ENCODE results near the gene ANKRD23. TPM values are rescaled to one million over a fixed set of nuclear protein-coding genes. Genes with fewer than 3 reads are reported as not detected.
A peak's percentile ranks its signal among the peaks of the same experiment; 100 is the strongest.

Gene ANKRD23
- total and polyA plus RNA-seq, 10 donors: 2.4 to 19.8 (median 5.9) TPM

DNA sequence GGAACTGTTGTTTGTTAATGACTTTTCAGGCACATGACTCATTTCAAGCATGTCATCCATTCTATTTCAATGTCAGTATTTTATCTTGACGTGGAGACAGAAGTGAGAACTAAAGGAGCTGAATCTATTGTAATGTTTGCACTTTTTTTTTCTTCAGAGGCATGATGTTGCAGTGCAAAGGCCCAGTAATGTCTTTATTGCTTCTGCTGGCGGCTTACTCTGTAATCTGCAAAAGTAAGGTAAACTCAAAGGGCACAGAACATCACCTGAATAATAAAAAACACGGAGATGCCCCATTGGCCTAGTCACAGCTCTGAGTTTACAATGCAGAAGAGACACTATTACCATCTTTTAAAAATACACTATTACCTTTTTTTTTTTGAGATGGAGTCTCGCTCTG, 30.2 kb downstream of the ANKRD23 start:
- intact Hi-C loops (cut with DNase I; ENCODE audit: low total_unique reads): no loop called here
- no peak for DNase-seq

DNA sequence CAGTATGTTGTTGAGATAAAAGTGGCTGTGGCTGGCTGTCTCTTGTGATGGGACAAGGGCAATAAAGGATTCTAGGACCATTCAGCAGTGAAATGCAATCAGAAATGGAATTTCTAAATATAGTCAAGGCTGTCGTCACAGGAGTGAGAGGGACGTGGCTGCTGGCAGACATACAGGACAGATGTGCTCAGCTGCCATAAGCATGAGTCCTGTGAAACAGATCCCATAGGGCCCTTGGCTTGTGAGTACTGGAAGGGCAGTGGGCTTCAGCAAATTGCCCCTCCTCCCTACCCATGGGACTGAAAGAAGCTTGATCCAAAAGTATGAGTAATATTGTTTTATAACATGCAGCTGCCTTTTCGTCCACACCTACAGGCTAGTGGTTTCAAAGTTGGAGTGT, 31.9 kb downstream of the ANKRD23 start:
- 61 to 77% (median 64%) methylated on average over 3 of the region's 3 CpGs for WGBS, 5 donors
- peaks cover 0 to 41% (median 6%) of the 10 kb centered on the region in 6 donors for H3K36me3 ChIP-seq
- H3K4me3 ChIP-seq: no peak overlapping the region
- TF ChIP-seq POLR2A (IDR thresholded peaks at IDR 0.05): no peak
- no peak for TF ChIP-seq POLR2AphosphoS5 (IDR thresholded peaks at IDR 0.05)
- TF ChIP-seq, protein P1, sequence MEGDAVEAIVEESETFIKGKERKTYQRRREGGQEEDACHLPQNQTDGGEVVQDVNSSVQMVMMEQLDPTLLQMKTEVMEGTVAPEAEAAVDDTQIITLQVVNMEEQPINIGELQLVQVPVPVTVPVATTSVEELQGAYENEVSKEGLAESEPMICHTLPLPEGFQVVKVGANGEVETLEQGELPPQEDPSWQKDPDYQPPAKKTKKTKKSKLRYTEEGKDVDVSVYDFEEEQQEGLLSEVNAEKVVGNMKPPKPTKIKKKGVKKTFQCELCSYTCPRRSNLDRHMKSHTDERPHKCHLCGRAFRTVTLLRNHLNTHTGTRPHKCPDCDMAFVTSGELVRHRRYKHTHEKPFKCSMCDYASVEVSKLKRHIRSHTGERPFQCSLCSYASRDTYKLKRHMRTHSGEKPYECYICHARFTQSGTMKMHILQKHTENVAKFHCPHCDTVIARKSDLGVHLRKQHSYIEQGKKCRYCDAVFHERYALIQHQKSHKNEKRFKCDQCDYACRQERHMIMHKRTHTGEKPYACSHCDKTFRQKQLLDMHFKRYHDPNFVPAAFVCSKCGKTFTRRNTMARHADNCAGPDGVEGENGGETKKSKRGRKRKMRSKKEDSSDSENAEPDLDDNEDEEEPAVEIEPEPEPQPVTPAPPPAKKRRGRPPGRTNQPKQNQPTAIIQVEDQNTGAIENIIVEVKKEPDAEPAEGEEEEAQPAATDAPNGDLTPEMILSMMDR (IDR thresholded peaks at IDR 0.05 in 8 of 11, conservative IDR thresholded peaks at IDR 0.05 in 3 of 11): no peak
- intact Hi-C loops (cut with DNase I; ENCODE audit: low total_unique reads): no loop called here
- no peak for DNase-seq
- peaks cover 5 to 40% (median 23%) of the 10 kb centered on the region in 6 donors for H3K4me1 ChIP-seq
- H3K9me3 ChIP-seq: no peaks in the 10 kb centered on the region
- H3K27me3 ChIP-seq (replicated peaks in 1 of 7): no peaks in the 10 kb centered on the region
- H3K27ac ChIP-seq: no peak overlapping the region

More for the DNA sequence above, 30.2 kb downstream of the ANKRD23 start:
- Histone ChIP-seq H3K4me1 (peaks cover 21 to 43% (median 30%) of the 10 kb centered on the region in 6 donors), H3K9me3 (no peaks in the 10 kb centered on the region), H3K27ac (no peak overlapping the region), H3K4me3 (no peak overlapping the region), H3K27me3 (replicated peaks in 1 of 7) (no peaks in the 10 kb centered on the region), H3K36me3 (peaks cover 0 to 40% (median 6%) of the 10 kb centered on the region in 6 donors)
- WGBS, 5 donors: 90 to 96% (median 93%) methylated on average over 4 of the region's 4 CpGs
- TF ChIP-seq, protein P1 (IDR thresholded peaks at IDR 0.05 in 8 of 11, conservative IDR thresholded peaks at IDR 0.05 in 3 of 11): no peak
- TF ChIP-seq POLR2A (IDR thresholded peaks at IDR 0.05): no peak
- TF ChIP-seq POLR2AphosphoS5 (IDR thresholded peaks at IDR 0.05): no peak

DNA sequence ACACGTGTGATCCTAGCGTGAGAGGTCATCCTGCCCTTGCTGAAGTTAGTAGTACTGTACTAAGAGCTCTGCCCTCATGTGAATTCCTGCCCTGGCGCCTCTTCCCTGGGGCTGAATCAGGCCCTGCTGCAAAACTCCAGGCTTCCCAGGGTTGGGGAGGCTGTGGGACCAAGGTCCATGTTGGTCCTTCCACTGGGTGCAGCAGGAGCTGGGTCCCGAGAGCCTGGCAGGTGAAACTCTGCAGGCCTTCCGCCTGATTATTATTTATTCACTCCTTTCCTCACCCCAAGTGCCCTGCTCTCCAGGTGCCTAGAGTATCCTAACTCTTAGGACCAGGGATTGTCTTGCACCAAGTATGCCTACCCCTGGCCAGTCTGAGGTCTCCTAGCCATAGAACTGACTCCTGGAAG, 33.0 kb downstream of the ANKRD23 start:
- Histone ChIP-seq H3K27me3 (replicated peaks in 1 of 7) (no peaks in the 10 kb centered on the region), H3K27ac (no peak overlapping the region), H3K4me3 (no peak overlapping the region), H3K36me3 (peaks cover 0 to 41% (median 6%) of the 10 kb centered on the region in 6 donors), H3K4me1 (peaks cover 5 to 51% (median 31%) of the 10 kb centered on the region in 6 donors), H3K9me3 (no peaks in the 10 kb centered on the region)
- intact Hi-C loops (cut with DNase I; ENCODE audit: low total_unique reads): no loop called here
- WGBS, 5 donors: 85 to 98% (median 95%) methylated on average over 5 of the region's 5 CpGs
- no peak for DNase-seq
- TF ChIP-seq, protein P1 (IDR thresholded peaks at IDR 0.05 in 8 of 11, conservative IDR thresholded peaks at IDR 0.05 in 3 of 11): no peak
- no peak for TF ChIP-seq POLR2A (IDR thresholded peaks at IDR 0.05)
- TF ChIP-seq POLR2AphosphoS5 (IDR thresholded peaks at IDR 0.05): no peak

DNA sequence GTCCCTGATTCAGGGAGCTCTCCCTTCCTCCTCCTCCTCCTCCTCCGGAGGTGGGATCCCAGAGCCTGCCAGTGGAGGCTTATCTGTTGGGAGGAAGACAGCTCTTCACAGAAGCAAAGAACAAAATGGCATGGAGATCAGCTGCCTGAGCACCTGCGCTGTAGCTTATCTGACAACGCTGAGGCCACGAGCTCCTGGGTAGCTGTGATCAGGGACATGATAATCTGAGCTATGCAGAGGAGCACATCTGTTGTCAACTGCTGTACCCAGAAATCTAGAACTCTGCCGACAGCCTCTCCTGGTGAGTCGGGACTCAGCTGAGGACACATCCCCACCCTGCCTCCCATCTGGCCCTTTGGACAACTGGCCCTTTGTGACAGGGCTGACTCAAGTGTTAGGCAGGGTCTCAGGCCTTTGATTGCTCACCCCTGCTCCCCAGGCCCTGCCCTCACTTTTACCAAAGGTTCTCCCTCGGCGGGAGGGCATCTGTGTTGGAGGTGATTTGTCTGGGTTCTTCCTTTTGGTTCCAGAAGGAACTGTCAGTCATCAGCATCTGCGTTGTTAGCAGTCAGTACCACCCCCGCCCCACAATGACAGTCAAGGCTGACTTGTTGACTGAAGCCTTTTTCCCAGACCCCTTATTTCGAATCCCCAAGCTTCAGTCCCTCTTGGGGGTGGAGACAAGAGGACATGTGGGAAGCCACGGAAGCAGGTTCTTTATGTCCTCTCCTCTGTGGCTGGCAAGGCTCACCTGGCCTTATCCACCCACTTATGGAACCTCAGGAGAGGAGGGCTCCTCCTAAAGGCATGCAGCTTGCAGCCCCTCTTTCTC, 33.7 kb downstream of the ANKRD23 start:
- no peaks in the 10 kb centered on the region for H3K27me3 ChIP-seq (replicated peaks in 1 of 7)
- intact Hi-C loops (cut with DNase I; ENCODE audit: low total_unique reads): no loop called here
- H3K36me3 ChIP-seq: peaks cover 0 to 41% (median 6%) of the 10 kb centered on the region in 6 donors
- no peaks in the 10 kb centered on the region for H3K9me3 ChIP-seq
- no peak for DNase-seq
- WGBS, 5 donors: 77 to 87% (median 78%) methylated on average over 10 to 12 of the region's 12 CpGs
- peaks cover 4 to 47% (median 28%) of the 10 kb centered on the region in 6 donors for H3K4me1 ChIP-seq
- peak overlapping the region in 6 of 8 donors; percentile 13 to 51 (median 43) for H3K27ac ChIP-seq
- TF ChIP-seq, protein P1 (IDR thresholded peaks at IDR 0.05 in 8 of 11, conservative IDR thresholded peaks at IDR 0.05 in 3 of 11): no peak
- TF ChIP-seq POLR2AphosphoS5 (IDR thresholded peaks at IDR 0.05) (peak in 1 of 3 donors; percentile 25), POLR2A (IDR thresholded peaks at IDR 0.05) (no peak)
- H3K4me3 ChIP-seq: no peak overlapping the region
